Endometrium (tissue), 2 donors: Measurements from ENCODE around the gene ELMO1.
"Not testable (repeated sequence)": the region's sequence is repeated elsewhere in the genome, so short reads cannot be mapped to it uniquely, and the experiment has no call there.

Experiments used
- FAIRE-seq: peaks from 2 replicates; lab custom pipeline; 2012; peaks lifted over from hg19 to GRCh38; lab: Jason Lieb, UNC
- donor health status: control.
- donor health status: control.

Gene ELMO1

DNA sequence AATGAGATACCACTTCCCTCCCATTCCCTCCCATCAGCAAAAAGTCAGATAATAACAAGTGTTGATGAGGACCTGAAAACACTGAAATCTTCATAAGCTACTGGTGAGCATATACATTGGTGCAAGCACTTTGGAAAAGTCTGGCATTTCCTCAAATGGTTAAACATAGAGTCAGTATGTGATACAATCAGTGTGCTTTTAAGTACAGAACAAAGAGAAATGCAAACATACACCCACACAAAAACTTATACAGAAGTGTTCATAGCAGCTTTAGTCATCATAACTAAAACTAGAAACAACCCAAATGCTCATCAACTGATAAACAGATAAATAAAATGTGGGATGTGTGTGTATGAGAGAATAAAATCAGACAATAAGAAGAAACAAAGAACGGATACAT lies 261.9 kb downstream of the ELMO1 start:
- FAIRE-seq: no peak

DNA sequence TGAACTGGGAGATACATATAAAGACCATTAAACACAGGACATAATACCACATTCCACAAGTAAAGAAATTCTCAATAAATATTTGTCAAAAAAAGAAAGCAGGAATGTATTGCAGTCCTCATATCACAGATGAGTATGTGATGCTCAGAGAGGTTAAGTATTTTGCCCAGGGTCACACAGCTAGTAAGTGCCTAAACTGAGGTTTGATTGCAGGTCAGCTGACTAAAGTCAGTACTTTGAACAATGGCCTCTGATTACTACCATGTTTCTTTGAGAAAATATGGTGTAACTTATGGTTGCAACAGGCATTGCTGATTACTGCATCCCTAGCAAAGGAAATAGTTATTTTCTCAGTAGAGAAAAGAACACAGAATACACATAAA lies 267.1 kb downstream of the ELMO1 start:
- no peak for FAIRE-seq

DNA sequence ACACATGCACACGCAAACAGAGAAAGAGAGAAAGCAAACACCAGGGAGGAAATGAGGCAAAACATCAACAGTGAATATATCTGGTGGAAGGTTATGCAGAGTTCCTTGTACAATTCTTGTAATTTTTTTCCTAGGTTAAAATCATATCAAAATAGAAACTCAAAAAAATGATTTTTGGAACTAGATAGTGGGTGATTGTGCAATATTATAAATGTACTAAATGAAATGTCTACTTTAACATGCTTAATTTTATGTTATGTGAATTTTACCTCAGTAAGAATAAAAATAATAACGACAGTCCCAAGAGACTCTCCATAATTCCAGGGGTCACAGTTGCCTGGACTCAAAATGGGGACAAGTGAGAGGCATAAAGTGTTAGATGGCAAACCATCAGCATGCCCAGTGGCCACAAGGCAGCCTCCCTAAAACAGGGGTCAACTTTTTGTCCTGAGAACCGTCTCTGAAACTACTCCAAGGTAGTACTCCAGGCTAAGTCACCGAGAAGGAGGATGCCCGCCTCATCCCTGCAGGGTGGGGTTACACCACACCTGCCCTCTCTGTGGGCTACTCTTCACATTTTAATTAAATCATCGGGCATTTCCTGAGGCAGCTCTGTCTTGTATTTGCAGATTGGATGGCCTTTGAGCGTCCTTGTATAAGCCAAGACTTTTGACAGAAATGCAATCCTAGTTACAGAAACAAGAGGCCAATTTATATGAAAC lies 267.7 kb downstream of the ELMO1 start:
- no peak for FAIRE-seq

DNA sequence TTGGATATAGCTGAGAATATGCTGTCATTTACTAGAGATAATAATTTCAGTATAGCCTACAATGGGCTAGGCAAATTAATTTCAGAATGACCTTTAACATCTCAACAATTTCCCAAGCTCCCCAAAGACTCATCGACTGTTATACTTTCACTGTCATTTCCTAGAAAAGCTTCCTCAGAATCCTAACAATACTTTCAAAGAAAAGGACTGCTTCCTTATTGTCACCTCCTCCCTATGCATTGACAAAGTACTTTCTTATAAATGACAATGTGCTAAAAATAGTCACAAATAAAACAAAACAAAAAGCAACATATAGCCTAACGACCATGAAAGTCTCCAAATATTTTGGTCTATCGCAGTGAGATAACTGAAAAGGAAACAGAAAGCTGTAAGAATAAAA lies 272.6 kb downstream of the ELMO1 start:
- no peak for FAIRE-seq

DNA sequence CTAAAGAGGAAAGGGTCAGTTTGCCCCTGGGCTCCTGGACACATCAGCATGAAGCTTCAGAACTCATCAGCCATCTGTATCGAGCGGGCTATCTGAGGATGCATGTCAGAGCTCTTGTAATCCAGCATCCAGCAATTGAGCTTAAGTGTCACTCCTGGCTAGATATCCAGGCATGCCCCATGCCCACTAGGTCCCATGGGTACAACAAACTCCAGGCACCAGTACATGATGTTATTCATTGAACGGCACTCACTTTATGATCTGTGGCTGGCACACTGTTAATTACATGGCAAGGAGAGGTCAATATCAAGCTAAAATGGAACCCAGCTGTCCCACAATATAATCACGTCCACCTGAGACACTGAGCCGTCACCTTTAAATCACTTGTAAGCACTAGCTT lies 274.2 kb downstream of the ELMO1 start:
- FAIRE-seq: no peak

DNA sequence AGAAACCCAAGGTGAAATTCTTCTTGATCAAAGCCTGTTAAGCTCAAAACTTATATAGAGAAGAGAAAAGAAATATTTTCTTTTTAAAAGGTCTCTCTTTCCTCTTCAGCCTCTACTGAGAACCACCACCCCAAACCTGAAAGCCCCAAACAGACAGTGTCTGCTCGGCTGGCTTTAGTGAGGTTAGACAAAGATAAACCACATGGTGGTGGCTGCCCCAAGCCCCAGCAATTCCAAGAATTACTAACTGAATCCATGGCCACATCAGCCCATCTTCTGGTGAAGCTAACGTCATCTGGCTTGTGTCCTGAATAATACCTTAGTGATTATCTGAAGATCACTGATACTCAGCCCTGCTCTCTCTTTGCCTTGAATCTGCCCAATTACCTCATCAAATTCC lies 275.0 kb downstream of the ELMO1 start:
- FAIRE-seq: no peak

DNA sequence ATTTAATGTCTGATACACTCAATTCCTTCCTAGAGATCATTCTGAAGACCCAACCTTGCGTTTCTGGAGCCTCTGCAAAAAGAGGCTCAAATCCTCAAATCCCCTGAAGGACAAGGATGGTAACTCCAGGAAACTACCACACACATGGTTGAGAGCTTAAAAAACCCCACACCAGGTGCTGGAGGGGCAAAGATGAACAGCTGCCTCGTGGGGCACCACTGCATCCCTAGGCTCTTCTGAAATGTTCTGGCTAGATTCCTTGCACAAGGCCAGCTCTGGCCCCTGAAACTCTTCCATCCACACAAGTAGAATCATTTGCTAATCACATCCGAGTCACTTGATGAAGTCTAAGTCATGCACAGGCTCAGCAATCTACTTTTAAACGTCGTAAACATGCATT lies 286.6 kb downstream of the ELMO1 start:
- no peak for FAIRE-seq

DNA sequence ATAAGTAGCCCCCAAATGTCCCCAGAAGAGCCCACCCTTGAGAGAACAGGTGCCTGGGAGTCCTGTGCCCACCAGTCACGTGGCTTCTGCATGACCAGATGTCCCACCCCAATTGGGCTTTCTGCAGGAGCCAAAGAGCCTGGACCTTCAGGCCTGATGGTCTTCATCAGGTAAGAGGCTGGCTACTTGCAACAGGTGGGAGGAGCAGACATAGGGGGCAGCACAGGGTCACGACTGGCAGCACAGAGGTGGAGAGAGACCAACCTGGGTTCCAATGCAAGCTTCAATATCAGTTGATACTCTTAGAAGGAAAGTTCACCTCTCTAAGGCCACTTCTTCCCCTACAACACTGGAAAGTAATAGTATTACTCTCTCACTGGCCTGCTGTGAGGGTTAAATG lies 288.0 kb downstream of the ELMO1 start:
- FAIRE-seq: no peak

DNA sequence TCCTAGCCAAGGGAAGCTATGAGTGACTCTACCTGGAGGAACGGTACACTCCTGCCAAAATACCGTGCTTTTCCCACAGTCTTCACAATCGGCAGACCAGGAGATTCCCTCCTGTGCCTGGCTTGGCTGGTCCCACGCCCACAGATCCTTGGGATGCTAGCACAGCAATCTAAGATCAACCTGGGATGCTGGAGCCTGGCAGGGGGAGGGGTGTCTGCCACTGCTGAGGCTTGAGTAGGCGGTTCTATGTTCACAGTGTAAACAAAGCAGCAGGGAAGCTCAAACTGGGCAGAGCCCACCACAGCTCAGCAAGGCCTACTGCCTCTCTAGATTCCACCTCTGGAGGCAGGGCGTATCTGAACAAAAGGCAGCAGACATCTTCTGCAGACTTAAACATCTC lies 295.3 kb downstream of the ELMO1 start:
- no peak for FAIRE-seq

DNA sequence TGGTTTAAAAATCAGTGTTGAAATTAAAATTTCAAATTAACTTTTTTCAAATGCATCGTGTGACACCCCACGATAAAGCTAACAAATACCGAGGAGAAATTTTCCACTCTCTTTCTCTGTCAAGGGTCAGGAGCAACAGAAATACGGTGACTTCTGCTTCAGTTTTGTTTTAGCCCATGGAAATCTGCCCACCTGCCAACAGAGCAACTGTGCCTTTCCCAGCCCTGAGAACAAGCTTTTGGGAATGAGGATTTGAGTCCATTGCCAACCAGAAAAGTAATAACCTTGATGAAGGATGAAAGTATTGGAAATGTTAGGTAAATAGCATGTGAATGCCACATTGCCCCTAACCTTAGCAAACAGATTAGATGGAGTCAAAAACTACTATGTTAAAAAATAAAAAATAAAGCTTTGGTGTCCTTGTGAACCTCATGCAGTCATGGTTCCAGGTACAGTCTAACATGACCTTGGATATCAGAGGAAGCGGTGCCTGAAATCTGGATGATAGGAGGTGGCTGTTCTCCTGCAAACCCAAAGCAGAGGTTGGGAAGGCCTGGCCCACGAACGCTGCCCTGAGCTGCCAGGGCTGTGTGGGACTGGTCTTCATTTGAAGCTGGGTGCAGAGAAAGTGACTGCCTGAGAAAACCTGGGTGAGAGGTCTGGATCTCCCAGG lies 296.8 kb downstream of the ELMO1 start:
- no peak for FAIRE-seq

DNA sequence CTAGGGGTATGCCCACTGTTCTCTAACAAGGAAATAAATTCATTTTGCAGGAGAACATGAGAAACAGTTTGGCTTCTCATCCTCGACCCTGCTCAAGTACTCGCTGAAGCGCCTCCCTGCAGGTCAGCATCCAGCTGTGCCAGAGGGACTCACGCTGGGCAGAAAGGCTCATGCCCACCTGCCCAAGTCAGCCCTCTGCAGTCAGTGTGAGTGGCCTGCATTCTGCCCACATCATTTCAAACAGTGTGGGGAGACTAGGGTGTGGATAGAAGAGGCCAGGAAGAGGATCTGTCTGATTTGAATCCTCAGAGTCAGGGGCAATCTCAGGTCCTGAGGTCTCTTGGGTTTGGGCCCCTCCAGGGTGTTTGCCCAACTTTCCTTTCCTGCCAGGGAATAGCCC lies 297.8 kb downstream of the ELMO1 start:
- FAIRE-seq: no peak

DNA sequence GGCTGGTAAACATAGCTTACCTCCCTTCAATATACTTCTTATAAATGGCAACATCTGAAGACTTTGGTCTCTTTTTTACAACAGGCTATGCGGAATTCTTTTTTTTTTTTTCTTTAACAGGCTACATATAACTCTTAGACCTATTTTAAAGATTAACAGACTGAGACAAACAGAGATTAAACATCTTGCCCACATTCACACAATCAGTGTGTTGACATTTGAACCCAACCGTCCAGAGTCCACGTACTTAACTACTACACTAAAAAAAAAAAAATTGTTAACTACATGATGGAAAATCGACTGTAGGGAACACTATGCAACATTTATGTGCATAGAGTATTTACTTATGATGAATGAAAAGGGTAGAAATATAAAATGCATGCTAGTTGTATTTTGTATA lies 298.5 kb downstream of the ELMO1 start:
- no peak for FAIRE-seq

DNA sequence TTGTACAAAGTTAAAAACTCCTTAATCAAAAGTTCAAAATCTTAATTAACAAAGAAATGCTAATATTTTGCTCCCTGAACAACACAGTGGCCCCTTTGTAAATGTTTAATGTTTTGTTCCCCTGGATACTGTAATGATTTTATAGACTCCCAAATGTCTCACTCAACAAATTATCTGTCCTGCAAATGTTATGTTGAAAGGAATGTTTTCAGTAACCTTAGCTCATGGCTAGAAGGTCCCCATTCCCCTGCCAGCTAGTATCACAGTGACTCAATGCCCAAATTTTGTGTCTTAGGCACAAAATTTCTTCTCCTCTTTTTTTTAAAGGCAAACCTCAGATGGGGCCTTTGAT lies 298.9 kb downstream of the ELMO1 start:
- FAIRE-seq: no peak

DNA sequence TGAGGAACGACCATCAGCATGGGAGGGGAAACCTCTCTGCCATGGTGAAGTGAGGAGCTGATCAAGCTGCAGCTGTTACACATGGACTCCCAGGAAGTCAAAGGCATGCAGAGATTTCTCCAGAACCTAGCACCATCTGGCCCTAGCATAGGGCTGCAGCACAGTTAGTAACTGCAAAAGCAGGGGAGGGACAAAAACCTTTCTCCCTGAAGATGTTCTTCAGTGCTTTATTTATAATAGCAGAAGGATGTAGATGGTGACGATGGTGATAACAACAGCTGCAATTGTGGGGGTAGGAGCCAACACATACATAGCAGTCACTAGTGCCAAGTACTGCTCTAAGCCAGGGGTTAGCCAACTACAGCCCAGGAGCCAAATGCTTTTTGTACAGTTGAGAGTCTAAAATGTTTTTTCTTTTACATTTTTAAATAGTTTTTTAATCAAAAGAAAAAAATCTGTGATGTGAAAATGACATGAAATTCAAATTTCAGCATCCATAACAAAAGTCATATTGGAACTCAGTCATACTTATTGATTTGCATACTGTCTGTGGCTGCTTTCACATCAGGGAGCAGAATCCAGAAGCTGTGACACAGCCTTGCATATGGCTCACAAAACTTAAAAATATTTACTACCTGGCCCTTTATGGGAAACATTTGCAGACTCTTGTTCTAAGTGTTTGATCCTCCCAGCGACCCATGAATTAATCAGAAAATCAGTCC lies 299.5 kb downstream of the ELMO1 start:
- FAIRE-seq: no peak

DNA sequence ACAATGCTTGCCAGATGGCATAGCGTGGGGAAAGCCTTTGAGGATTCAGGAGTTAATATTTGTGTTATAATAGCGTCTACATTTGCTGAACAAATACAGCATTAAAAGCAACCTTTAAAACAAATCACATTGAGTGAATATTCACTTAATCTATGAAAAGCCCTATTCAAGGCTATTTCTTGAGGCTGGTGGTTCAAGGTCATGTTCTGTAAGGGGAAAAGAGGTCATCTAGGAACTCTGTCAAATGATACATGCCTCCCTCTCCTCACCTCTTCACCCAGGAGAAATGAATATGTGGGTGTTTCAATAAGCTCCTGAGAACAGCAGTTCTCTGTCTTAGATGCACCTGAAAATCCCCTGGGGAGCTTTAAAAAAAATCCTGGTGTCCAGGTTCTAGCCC lies 303.0 kb downstream of the ELMO1 start:
- FAIRE-seq: no peak

DNA sequence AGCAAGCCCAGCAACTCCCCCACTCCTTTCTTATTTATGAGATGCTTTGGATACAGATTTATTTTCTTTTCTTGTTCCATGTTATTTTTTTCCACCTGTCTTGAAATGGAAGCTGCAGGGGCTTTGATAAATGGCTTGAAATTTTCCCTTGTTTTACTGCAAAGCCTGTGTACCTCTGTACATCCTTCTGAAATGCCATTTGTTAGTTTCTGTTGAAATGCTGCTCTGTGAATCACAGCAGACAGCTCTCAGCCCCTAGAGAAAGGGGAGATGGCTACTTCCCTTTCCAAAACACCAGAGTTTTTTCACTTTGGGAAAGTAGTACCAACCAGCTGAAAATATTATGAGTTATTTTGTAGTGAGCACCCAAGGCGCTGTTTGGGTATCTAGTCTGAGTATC lies 304.2 kb downstream of the ELMO1 start:
- no peak for FAIRE-seq

DNA sequence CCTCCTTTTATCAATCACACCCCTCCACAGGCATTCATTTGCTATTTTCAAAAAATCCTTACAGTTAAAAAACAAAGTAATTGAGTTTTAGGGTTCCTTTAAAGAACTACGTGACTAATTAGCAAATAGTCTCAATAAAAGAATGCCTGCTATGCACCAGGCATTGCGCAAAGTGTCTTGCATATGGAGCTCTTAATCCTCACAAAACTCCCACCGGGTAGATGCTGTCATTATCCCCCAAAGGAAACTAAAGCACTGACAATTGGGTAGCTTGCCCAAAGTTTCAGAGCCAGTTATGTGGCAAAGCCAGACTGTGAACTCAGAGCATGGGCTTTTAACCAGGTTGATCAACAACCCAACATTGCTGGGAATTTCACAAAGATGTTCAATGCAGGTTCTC lies 305.7 kb downstream of the ELMO1 start:
- no peak for FAIRE-seq

DNA sequence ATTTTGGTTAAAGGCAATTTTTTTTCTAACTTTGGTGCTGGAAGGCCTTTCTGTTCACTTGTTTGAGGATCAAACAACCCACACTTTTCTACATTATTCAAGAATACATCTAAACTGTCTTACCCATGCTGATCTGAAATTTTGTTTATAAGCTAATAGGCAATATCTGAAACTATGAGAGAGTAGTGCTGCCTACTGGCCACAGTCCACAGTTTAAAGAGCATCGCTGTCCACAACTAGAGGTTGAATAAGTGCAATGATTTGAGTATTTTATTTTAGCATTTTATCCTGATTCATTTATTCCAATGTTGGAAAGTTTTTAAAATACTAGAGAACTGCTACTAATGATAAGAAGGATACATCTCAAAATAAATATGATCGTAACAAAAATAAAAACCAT lies 306.9 kb downstream of the ELMO1 start:
- FAIRE-seq: no peak

DNA sequence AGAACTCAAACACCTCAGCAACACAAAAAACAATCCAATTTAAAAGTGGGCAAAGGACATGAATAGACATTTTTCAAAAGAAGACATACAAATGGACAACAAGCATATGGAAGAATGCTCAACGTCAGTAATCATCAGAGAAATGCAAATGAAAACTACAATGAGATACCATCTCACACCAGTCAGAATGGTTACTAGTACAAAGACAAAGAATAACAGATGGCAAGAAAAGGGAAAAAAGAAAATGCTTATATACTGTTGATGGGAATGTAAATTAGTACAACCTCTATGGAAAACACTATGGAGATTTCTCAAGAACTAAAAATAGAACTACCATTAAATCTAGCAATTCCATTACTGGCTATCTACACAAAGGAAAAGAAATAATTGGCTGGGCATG lies 314.8 kb downstream of the ELMO1 start:
- not testable (repeated sequence) for FAIRE-seq

DNA sequence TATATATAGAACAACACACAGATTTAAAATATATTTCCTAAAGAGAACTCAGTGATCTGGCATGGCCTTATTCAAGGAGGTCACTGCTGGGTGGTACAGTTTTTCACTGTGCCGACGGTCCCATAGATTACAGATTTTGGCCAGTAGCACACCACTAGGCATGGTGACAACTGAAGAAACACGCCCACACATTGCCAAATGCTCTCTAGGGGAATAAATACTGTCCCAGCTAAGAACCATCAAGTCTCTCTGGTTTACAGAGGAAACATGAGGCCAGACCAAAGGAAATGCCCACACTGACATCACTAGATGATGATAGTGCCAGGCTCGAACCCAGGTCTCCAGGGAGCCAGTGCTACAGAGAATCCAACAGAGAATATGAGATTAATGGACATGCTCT lies 316.8 kb downstream of the ELMO1 start:
- FAIRE-seq: no peak

DNA sequence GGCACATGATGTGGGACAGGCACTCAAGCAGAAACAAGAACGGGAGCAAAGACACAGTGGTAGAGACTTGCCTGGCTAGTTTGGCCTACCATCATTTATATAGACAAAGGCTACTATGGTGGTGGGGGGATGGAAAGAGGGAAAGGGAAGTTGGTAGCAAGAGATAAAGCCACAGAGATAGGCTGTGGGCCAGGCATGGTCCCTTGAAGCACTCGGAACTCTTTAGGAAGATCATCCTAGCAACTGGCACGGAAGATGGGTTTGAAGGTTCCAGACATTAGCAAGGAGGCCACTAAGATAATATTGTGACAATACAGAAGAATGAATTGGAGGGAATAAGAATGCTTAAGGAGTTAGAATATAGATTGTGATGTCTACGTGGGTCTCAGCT lies 319.6 kb downstream of the ELMO1 start:
- FAIRE-seq: no peak

DNA sequence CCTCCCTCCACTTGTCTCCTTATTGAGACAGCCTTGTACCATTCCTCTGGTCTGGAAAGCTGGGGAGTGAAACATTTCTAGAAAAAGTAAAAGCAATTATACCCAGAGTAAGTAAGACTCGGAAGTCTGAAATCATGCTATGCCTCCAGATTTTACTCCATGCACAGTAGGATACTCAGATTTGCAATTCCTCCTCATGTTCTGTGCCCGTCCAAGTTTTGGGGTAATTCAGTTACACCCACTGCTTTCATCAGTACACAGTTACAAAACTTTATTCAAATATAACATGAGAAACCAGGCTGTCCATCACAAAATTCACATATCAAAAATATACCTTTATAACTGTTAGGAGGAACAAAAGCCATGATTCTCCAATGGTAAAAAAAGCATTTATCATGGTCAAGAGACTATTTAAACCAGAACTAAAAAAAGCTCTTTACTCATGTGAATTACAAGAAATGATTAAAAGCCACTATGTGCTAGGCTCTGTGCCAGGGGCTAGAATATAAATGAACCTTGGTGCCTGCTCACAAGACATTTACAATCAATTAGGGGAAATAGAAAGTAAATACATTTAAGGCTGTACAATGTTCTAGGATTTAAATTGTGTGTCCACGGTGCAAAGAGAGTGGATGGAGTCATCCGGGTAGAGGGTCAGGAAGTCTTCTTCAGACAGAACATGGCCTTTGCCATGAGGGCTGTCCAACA lies 320.2 kb downstream of the ELMO1 start:
- FAIRE-seq: no peak

DNA sequence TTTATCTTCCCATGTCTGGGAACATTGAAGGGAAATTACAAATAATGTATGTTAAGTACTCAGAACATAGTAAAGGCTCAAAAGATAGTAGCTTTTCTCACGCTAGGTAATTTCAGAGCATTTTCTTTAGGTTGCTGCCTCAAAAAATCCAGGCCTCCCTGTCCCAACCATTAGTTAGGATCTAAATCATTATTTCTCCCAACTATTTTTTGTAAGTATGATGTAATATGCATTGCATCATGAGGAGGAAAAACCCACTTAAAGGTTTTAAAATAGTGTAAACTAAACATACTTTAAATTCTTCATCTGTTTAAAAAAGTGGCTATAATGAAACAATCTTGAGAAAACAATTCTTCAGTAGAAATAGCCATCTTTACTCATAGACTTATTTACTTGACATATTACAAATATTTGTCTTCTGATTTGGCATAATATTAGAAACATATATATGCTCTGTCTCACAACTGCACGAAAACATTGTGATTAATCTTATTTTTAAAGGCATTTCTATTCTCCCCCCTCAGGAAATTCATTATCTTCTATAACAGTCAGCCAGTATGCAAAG lies 329.3 kb downstream of the ELMO1 start:
- FAIRE-seq: no peak
